NCI-H2029 (cell line): Measurements from ENCODE around the gene STPG3.

ENCODE experiments used
- DNase-seq: peaks from one replicate; lab custom pipeline; 2025; lab: John Stamatoyannopoulos, UW

STPG3 gene

DNA sequence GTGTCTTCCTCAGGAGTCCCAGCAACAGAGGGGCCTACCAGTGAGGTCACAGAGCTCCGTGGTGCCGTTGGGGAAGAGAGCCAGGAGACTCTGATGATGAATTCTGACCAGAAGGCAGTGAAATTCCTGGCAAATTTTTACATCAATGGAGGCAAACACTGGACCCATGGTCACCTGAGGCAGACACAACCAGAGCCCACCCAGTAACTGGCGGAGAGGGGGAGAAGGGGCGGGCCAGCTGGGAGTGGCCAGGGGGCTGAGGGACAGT, at the start of gene STPG3:
TSS of gene STPG3 (plus strand) at position 93 of the 268 bp plus-strand sequence. CDS start at position 94, 1 bp downstream.
- no peak for DNase-seq

DNA sequence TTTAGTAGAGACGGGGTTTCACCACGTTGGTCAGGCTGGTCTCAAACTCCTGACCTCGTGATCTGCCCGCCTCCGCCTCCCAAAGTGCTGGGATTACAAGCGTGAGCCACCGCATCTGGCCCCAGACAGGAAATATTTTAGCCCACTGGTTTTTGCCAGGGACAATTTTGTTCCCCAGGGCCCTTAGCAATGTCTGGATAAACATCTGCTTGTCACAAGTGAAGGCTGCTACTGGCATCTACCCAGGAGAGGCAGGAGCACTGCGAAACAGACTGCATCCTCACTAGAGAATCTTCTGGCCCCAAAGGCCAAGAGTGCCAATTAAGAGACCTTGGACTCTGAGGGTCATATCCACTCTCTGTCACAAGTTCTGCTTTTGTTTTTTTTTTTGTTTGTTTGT, 48.1 kb upstream of the STPG3 start:
- no peak for DNase-seq

DNA sequence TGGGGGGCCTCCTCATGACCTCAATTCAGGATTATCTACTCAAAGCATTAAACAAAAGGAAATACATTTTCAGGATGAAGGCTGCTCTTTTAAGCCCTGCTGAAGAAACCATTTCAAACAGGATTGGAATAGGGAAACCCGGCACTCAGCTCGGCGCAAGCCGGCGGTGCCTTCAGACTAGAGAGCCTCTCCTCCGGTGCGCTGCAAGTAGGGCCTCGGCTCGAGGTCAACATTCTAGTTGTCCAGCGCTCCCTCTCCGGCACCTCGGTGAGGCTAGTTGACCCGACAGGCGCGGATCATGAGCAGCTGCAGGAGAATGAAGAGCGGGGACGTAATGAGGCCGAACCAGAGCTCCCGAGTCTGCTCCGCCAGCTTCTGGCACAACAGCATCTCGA, 46.4 kb upstream of the STPG3 start:
- DNase-seq = no peak

DNA sequence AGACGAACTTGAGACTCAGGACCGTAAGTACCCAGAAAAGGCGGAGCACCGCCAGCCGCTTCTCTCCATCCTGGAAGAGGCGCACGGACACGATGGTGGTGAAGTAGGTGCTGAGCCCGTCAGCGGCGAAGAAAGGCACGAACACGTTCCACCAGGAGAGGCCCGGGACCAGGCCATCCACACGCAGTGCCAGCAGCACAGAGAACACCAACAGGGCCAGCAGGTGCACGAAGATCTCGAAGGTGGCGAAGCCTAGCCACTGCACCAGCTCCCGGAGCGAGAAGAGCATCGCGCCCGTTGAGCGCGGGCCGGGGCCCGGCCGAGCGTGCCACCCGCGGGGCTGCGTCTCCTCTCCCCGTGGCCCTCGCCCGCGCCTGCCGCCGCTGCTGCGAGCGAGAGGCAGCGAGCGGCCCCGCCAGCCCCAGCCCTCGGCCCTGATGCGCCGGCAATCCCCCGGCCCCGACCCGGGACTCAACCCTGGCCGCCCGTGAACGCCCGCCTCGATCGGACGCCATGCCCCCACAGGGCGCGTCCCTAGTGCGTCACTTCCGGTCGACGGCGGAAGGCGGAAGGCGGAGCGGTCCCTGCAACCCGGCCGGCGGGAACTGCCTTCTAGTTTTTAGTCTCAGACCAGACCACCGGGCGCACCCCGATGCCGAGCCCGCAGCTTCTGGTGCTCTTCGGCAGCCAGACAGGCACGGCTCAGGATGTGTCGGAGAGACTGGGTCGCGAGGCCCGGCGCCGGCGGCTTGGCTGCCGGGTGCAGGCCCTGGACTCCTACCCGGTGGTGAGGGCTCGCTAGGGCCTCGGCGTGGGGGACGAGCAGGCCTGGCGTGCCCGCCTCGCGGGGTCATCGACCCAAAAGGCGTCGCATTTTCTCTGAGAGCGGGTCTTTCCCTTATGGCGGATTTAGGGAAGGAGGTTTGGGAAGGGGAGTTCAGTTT, 45.7 kb upstream of the STPG3 start, which contains the start of the genes NDOR1 and TMEM203:
TSS of gene NDOR1 (plus strand) at position 575 of the 944 bp plus-strand sequence. CDS start at position 653, 78 bp downstream.
TSS of gene TMEM203 (minus strand) at position 523 of the 944 bp plus-strand sequence. CDS start at position 289, 234 bp downstream.
- DNase-seq = peak; percentile 88

DNA sequence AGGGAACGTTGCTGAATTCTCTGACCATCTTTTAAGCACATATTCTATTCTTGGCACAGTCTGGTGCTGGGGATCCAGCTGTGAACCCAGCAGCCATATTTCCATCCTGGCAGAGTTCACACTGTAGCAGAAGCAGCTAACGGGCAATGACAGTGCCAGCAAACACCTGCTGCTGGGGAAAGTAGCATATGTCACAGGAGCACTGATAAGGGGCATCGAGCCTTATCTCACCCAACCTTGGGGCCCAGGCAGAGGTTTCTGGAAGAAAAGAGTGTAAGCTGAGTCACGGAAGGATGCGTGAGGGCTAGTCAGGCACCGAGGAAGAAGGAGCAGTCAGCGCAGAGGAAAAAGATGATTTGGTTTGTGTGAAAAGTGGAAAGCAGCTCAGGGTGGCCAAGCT, 44.5 kb upstream of the STPG3 start:
- no peak for DNase-seq

DNA sequence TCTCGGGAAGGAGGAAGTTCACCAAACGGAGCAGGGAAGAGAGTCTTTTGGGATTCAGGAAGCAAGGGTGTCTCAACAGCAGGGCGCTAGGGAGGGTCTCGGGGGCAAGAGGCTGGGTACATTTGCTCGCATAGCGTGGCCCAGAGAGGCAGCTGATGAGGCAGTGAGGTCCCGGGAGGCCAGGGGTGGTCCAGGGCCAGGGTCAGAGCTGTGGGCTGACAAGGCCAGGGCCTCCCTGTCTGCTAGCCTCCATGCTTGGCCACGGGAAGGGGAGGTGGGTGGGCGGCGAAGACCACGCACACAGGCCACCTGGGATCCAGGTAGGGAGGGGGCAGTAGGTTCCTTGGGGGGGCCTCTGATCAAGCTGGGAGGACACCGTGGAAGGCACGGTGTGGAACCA, 39.6 kb upstream of the STPG3 start:
- no peak for DNase-seq

DNA sequence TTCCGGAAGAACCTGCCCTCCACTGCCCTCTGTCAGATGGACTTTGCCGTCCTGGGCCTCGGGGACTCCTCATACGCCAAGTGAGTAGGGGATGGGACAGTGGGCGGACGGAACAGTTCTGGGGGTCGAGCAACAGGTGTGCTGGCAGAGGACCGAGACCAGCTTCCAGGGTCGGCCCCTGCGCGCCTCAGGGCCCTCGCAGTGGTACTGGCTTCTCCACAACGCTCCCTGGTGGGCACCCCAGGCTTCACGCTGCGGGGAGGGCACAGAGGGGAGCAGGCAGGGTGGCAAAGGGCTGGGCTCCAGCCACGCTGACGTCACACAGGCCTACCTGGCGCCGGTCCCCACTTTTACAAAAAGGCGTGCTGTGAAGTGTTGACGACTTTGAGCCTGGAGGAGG, 38.6 kb upstream of the STPG3 start:
- DNase-seq = no peak

DNA sequence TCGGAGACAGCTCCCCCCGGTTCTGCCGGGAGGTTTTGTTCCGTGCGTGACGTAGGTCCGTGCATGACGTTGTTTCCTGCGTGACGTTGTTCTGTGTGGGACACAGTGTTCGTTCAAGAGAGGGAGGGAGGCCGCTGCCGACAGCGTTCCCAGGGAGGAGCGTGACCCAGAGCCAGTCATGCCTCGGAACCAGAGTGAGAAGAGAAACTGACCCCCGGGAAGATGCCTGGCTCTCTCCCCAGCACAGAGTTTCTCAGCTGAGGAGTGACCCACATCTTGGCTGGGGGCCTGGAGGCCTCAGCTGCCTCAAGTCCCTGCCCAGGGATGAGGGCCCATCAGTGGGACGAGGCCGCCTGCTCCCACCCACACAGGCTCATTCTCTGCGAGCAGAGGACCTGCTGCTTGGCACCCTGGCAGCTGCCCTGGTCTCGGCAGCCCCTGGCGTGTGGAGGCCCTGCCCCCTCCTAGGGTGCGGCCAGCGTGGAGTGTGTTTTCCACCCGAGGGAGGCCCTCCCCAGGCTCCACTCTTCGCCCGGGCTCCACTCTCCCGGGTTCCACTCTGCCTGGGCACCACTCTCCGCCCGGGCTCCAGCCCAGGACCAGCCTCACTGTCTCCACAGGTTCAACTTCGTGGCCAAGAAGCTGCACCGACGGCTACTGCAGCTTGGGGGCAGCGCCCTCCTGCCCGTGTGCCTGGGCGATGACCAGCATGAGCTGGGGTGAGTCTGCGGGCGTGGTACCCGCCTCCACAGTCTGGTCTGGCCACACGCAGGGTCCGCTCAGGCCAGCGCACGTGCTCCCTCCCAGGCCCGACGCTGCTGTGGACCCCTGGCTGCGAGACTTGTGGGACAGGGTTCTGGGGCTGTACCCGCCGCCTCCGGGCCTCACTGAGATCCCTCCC, 37.7 kb upstream of the STPG3 start:
- DNase-seq = no peak

DNA sequence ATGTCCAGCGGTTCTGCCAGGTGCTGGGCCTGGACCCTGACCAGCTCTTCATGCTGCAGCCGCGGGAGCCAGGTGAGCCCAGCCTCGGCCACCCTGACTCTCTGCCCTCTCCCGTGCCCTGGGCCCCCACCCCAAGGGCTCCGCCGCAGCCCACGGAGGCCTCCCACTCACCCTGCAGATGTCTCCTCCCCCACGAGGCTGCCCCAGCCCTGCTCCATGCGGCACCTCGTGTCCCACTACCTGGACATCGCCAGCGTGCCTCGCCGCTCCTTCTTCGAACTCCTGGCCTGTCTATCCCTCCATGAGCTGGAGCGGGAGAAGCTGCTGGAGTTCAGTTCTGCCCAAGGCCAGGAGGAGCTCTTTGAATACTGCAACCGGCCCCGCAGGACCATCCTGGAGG, 36.5 kb upstream of the STPG3 start:
- no peak for DNase-seq

DNA sequence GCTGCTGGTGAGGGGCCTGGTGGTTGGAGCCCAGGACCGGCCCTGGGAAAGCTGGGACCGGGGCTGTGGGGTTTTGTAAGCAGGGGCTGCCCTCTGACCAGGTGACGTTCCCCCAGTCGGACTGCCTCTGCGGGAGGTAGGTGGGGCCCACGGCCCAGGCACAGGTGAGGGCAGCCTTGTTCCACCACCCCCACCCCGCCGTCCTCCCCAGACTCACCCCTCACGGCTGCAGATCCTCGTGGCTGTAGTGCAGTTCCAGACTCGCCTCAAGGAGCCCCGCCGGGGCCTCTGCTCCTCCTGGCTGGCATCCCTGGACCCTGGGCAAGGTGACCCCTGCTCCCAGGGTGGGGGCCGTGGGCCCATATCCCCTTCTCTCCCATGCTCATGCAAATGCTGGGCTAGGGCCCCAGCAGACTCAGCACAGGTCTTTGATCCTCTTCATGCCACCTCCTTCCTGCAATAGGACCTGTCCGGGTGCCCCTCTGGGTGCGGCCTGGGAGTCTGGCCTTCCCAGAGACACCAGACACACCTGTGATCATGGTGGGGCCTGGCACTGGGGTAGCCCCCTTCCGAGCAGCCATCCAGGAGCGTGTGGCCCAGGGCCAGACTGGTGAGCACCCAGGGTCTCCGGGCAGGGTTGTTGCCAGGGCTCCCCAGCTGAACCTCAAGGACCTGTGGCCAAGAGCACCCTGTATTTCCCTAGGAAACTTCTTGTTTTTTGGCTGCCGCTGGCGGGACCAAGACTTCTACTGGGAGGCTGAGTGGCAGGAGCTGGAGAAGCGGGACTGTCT, 35.7 kb upstream of the STPG3 start:
- DNase-seq = no peak

DNA sequence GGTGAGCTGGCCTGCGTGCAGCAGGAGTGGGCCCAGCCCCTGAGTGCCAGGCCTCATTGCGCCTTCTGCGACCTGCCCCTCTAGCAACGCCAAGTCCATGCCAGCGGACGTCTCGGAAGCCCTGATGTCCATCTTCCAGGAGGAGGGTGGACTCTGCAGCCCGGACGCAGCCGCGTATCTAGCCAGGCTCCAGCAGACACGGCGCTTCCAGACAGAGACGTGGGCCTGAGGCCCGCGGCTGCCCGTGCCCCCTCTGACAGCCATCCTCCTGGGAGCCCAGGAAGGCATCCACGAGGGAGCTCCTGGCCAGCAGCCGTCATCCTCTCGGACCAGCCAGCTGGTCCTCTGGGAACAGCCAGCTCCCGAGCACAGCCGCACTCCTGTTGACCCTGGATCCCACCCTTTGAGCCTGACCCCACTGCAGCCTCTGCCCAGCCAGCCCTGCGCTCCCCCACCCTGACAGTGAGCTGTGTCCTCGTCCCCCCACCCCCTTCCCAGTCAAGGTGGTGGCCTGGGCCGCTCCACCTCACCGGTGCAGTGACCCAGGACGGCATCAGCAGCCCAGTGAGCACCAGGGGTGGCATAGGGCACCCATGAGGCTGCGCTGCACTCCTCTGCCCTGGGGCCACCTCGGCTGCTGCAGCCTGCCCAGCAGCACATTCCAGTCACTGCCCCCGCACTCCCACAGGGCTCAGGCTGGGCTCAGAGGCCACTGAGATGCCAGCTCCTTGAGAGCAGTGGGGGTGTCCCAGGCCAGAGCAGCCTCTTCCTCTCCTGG, 34.7 kb upstream of the STPG3 start:
- DNase-seq = no peak

DNA sequence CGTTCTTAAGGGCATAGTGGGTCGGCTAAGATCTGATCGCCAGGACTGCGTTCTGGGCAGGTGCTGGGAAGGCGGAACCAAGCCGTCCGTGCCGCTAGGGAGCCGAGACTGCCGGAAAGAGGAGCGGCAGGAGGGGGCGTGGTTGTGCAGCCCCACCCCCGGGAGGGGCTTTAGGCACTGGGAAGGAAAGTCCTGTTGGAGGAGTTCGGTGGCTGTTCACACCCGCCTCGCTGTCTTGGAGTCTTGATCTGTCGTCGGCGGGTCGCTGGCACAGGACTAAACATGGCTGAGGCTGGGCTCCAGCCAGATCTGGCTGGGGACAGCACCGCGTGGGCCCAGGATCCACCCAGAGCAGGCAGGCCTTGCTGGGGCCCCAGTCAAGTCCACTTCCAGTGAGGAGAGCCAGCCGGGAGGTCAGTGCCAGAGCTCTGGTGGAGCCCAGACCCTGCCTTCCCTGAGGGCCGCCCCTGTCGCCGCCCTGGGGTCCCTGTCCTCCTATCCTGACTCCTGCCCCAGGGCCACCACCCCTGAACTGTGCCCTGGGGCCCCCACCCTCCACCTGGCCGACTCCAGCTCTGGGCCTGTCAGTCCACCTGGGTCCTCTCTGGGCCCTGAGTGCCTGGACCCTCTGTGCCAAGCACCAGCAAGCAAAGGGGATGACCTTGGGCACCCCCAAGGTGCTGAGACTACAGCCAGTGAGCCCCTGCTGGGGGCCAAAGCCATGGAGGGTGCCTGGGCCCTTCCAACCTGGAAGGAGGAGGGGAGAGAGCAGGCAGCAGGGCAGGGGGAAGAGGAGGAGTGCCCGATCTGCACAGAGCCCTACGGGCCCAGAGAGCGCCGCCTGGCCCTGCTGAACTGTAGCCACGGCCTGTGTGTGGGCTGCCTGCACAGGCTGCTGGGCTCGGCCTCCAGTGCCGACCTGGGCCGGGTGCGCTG, 33.5 kb upstream of the STPG3 start:
- DNase-seq = peak; percentile 83

DNA sequence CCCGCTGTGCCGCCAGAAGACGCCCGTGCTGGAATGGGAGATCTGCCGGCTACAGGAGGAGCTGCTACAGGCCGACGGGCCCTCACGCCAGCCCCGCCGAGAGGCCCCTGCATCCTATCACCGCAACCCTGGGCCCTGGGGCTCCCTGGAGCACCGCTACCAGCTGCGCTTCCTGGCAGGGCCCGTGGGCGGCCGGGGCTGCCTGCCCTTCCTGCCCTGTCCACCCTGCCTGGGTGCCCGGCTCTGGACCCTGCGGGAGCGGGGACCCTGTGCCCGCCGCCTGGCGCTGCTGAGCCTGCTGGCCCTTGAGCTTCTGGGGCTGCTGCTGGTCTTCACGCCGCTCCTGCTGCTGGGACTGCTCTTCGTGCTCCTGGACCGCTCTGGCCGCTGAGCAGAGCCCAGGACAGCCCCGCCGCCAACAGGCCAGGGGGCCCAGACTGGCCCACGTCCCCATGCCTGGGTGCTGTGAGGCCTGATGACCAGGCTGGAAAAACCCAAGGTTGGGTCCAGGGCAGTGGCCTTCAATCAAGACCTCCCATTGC, 32.8 kb upstream of the STPG3 start:
- DNase-seq = no peak

DNA sequence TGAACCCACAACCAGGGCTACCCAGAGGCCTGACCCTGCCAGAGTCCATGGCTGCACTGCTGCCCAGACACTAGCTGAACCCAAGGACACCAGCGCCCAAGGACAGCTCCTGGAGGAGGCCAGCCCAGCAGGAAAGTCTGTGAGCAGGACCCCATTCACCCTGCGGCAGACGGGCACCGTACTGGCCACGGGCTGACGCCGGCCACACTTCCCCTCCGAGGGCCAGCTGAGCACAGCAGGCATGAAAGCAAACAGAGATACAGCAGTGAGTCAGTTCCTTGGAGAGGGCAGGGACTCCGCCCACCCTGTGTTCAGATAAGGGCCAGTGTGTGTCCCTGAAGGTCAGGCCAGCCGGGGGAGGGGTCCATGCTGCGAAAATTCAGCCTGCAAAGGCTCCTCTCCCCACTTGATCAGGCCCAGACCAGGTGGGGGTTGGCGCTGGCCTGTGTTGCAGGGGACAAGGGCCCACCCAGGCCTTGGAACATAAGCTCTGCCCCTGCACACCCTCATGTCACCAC, 32.3 kb upstream of the STPG3 start:
- DNase-seq = peak; percentile 43

DNA sequence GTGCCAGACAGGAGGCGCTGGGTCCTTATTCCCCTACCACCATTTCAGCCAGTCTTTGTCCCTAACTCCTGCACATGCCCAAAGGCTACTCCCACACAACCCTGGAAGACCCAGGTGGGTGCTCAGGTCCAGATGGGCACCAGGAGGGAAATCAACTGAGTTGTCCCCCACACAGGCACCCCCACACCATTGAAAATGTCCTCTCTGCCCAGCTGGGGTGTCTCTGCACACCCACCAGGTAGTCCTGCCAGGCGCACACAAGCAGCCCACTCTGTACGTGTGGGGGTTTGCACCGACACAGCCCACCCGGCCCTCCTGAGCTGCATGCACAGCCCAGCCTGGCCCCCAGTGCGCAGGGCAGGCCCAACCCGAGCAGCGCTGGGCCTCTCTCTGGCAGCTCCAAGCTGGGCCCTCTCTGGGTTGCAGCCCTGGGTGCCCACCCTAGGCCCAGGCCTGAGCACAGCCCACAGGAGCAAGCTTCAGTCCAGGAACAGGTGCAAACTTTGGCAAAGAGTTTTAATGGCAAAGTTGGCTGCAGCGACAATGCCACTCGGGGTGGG, 31.2 kb upstream of the STPG3 start:
- no peak for DNase-seq

DNA sequence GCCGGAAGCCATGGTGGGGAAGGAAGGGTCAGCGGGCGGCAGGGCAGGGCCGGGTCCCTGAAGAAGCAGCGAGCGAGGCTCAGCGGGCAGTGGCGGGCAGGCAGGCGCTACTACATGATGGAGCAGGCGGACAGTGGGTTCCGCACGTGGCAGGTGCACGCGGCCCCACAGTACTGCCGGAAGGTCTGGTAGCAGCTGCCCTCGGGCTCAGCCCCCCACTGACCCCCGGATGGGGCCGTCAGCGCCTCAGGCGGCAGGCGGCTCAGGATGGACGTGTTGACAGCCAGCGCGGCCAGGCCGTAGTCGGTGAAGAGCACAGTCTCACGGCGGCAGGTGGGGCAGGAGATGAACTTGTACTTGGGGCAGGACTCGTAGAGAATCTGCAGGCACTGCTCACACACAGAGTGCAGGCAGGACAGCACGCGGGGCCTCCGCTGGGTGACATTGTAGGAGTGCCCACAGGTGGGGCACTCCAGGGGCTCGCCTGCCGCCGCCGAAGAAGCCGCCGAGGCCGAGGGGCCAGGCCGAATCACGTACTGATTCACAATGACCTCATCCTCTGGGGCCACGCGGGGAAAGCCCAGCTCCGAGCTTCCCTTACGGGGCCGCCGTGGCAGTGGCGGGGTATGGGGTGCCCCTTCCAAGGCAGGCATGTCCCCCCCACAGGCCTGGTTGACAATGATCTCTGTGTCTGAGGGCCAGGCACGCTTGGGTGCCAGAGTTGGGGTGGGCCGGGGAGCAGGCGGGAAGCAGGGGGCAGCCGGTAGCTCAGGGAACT, 30.6 kb upstream of the STPG3 start:
- no peak for DNase-seq

DNA sequence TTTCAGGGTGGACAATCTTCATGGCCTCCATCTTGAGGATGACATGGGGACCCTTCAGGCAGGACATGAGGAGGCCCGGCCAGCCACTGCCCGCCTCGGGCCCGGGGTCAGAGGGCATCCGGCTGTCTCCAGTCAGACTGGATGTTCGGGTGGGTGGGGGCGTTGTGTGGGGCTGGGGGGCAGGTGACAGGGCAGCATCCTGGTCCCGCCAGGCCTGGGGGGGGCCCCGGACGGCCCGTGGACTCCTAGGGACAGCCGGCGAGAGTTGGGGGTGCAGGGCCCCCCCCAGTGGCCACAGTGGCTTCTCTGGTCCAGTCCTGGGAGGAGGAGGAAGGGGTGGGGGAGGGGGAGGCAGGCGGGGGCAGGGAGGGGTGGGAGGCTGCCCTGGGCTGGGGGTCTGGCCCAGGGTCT, 30.0 kb upstream of the STPG3 start:
- no peak for DNase-seq

DNA sequence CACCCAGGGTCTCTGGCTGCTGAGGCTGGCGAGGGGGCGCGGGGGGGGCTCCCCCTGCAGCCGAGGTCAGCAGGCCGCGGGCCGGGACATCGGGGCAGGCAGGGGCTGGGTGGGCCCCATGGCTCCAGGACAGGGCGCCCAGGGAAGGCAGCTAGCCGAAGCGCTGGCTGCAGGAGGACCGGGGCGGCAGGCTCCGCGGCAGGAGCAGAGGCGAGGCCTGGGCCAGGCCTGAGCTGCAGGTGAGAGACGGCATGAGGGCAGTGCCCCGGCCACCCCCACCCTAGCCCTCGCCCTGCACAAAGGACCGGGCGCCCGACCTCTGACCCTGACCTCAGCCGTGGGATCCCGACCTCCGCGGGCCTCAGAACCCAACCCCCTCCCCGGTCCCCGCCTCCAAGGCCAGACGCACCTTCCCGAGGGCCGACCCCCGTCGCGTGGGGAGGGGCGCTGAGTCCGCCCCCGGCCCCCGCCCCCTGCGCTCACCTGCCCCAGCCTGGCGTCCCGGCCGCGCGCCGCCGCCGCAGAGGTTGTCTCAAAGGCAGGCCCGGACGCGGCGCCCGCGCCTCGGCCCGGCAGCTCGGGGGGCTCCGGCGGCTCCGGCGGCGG, 29.5 kb upstream of the STPG3 start:
- no peak for DNase-seq
